ENCODE results near the gene CHRND.

DNA sequence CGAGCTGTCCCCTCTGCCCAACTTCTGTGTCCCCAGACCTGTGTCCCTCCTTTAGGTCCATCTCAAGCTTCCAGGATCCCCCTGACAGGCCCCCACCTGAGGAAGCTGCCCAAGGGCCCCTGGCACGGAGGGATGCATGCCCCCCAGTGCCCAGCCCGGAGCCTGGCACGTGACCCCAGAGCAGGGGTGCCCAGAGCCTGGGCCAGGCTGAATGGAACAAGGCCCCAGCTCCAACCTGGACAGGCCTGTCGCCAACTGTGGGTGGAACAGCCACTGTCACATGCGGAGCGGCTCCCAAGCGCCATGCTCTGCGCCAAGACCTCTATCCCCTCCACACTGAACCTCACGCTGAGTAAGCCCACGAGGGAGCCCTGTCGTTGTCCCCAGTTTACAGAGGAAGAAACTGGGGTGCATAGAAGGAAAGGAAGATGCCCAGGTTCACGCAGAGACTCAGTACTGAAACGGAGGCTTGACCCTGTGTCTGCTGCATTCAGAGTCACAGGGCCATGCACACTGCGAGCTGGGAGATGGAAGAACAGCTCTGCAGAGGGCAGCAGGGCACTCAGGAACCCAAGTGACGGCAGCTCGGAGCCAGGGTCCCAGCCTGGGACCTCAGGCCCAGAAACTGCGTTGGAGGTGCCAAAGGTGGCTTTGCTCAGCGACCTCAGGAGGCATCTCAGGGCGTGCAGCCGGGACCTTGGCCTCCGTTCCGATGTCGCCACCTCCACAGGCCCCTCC is 32.8 kb upstream of the CHRND start:
- TF ChIP-seq, protein P1, sequence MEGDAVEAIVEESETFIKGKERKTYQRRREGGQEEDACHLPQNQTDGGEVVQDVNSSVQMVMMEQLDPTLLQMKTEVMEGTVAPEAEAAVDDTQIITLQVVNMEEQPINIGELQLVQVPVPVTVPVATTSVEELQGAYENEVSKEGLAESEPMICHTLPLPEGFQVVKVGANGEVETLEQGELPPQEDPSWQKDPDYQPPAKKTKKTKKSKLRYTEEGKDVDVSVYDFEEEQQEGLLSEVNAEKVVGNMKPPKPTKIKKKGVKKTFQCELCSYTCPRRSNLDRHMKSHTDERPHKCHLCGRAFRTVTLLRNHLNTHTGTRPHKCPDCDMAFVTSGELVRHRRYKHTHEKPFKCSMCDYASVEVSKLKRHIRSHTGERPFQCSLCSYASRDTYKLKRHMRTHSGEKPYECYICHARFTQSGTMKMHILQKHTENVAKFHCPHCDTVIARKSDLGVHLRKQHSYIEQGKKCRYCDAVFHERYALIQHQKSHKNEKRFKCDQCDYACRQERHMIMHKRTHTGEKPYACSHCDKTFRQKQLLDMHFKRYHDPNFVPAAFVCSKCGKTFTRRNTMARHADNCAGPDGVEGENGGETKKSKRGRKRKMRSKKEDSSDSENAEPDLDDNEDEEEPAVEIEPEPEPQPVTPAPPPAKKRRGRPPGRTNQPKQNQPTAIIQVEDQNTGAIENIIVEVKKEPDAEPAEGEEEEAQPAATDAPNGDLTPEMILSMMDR (IDR thresholded peaks at IDR 0.05) = no peak
- no peak for TF ChIP-seq POLR2A (IDR thresholded peaks at IDR 0.05)

Measured in testis (tissue), 2 donors.